HG02763 (cell line): ENCODE results near the gene GLRA1.
A peak's percentile ranks its signal among the peaks of the same experiment; 100 is the strongest.
"Not testable (repeated sequence)": the region's sequence is repeated elsewhere in the genome, so short reads cannot be mapped to it uniquely, and the experiment has no call there.

Experiments
- ATAC-seq: cut with Tn5 transposase; IDR thresholded peaks from one replicate; pipeline ENCODE4 v1.9.1; 2021; ENCODE audit warnings: mild to moderate bottlenecking, moderate library complexity; ENCODE audit not compliant: unreplicated experiment

Gene GLRA1

GRCh38 chr5:151917904-151918303 is 6.7 kb downstream of the GLRA1 start:
- ATAC-seq: no peak

GRCh38 chr5:151913425-151913824 is 11.2 kb downstream of the GLRA1 start:
- no peak for ATAC-seq

- ATAC-seq: no peak
Observed at GRCh38 chr5:151912360-151912759, 12.3 kb downstream of the GLRA1 start.

GRCh38 chr5:151911011-151911410 is 13.6 kb downstream of the GLRA1 start:
- ATAC-seq: no peak

GRCh38 chr5:151909628-151910027 is 15.0 kb downstream of the GLRA1 start:
- no peak for ATAC-seq

- no peak for ATAC-seq
Observed at GRCh38 chr5:151906246-151906645, 18.4 kb downstream of the GLRA1 start.

GRCh38 chr5:151905557-151905961 is 19.1 kb downstream of the GLRA1 start:
- ATAC-seq: no peak

- no peak for ATAC-seq
Observed at GRCh38 chr5:151904909-151905308, 19.7 kb downstream of the GLRA1 start.

- no peak for ATAC-seq
Observed at GRCh38 chr5:151904127-151904526, 20.5 kb downstream of the GLRA1 start.

- ATAC-seq: peak; percentile 91
Observed at GRCh38 chr5:151903243-151903653, 21.4 kb downstream of the GLRA1 start.

- no peak for ATAC-seq
Observed at GRCh38 chr5:151902215-151902614, 22.4 kb downstream of the GLRA1 start.

GRCh38 chr5:151901611-151902010 is 23.0 kb downstream of the GLRA1 start:
- no peak for ATAC-seq

- ATAC-seq: no peak
Observed at GRCh38 chr5:151900891-151901290, 23.8 kb downstream of the GLRA1 start.

GRCh38 chr5:151899399-151899798 is 25.3 kb downstream of the GLRA1 start:
- ATAC-seq: no peak

- ATAC-seq: no peak
Observed at GRCh38 chr5:151897896-151898295, 26.8 kb downstream of the GLRA1 start.

- ATAC-seq: no peak
Observed at GRCh38 chr5:151897020-151897552, 27.6 kb downstream of the GLRA1 start.

GRCh38 chr5:151896031-151896691 is 28.5 kb downstream of the GLRA1 start:
- no peak for ATAC-seq

- ATAC-seq: no peak
Observed at GRCh38 chr5:151895660-151896030, 29.0 kb downstream of the GLRA1 start.

- ATAC-seq: not testable (repeated sequence)
Observed at GRCh38 chr5:151893485-151893884, 31.2 kb downstream of the GLRA1 start.

GRCh38 chr5:151892393-151892792 is 32.3 kb downstream of the GLRA1 start:
- no peak for ATAC-seq

GRCh38 chr5:151890299-151890698 is 34.4 kb downstream of the GLRA1 start:
- no peak for ATAC-seq

GRCh38 chr5:151889614-151890013 is 35.0 kb downstream of the GLRA1 start:
- ATAC-seq: no peak
